ENCODE results near the gene ASS1.

ASS1 gene

GRCh38 chr9:130407916-130408663 lies 36.7 kb upstream of the ASS1 start:
- Histone ChIP-seq H3K36me3 (ENCODE audit: control insufficient read depth, insufficient read depth, low read length) (peaks cover 15% of the 10 kb centered on the region), H3K27ac (ENCODE audit: low read depth, low read length) (no peak overlapping the region), H3K4me3 (ENCODE audit: low read length) (no peak overlapping the region), H3K9ac (ENCODE audit: low read length) (no peak overlapping the region), H3K4me1 (ENCODE audit: control insufficient read depth, insufficient read depth, low read length) (no peaks in the 10 kb centered on the region), H3K27me3 (ENCODE audit: control insufficient read depth, insufficient read depth, low read length) (no peaks in the 10 kb centered on the region)

- Histone ChIP-seq H3K4me1 (ENCODE audit: control insufficient read depth, insufficient read depth, low read length) (no peaks in the 10 kb centered on the region), H3K27me3 (ENCODE audit: control insufficient read depth, insufficient read depth, low read length) (no peaks in the 10 kb centered on the region), H3K36me3 (ENCODE audit: control insufficient read depth, insufficient read depth, low read length) (peaks cover 15% of the 10 kb centered on the region), H3K9ac (ENCODE audit: low read length) (no peak overlapping the region), H3K27ac (ENCODE audit: low read depth, low read length) (no peak overlapping the region), H3K4me3 (ENCODE audit: low read length) (no peak overlapping the region)
Observed at GRCh38 chr9:130408669-130409068, 36.1 kb upstream of the ASS1 start.

GRCh38 chr9:130409246-130409645 lies 35.5 kb upstream of the ASS1 start:
- Histone ChIP-seq H3K9ac (ENCODE audit: low read length) (no peak overlapping the region), H3K27ac (ENCODE audit: low read depth, low read length) (no peak overlapping the region), H3K4me1 (ENCODE audit: control insufficient read depth, insufficient read depth, low read length) (no peaks in the 10 kb centered on the region), H3K4me3 (ENCODE audit: low read length) (no peak overlapping the region), H3K36me3 (ENCODE audit: control insufficient read depth, insufficient read depth, low read length) (peaks cover 15% of the 10 kb centered on the region), H3K27me3 (ENCODE audit: control insufficient read depth, insufficient read depth, low read length) (no peaks in the 10 kb centered on the region)

- H3K4me1 ChIP-seq (ENCODE audit: control insufficient read depth, insufficient read depth, low read length): no peaks in the 10 kb centered on the region
- no peak overlapping the region for H3K4me3 ChIP-seq (ENCODE audit: low read length)
- H3K9ac ChIP-seq (ENCODE audit: low read length): no peak overlapping the region
- peaks cover 6% of the 10 kb centered on the region for H3K36me3 ChIP-seq (ENCODE audit: control insufficient read depth, insufficient read depth, low read length)
- H3K27ac ChIP-seq (ENCODE audit: low read depth, low read length): no peak overlapping the region
- H3K27me3 ChIP-seq (ENCODE audit: control insufficient read depth, insufficient read depth, low read length): no peaks in the 10 kb centered on the region
Observed at GRCh38 chr9:130410443-130410842, 34.3 kb upstream of the ASS1 start.

GRCh38 chr9:130411566-130411915 lies 33.2 kb upstream of the ASS1 start:
- H3K27ac ChIP-seq (ENCODE audit: low read depth, low read length): no peak overlapping the region
- H3K36me3 ChIP-seq (ENCODE audit: control insufficient read depth, insufficient read depth, low read length): peaks cover 3% of the 10 kb centered on the region
- H3K9ac ChIP-seq (ENCODE audit: low read length): no peak overlapping the region
- no peaks in the 10 kb centered on the region for H3K27me3 ChIP-seq (ENCODE audit: control insufficient read depth, insufficient read depth, low read length)
- H3K4me3 ChIP-seq (ENCODE audit: low read length): no peak overlapping the region
- no peaks in the 10 kb centered on the region for H3K4me1 ChIP-seq (ENCODE audit: control insufficient read depth, insufficient read depth, low read length)

- Histone ChIP-seq H3K4me1 (ENCODE audit: control insufficient read depth, insufficient read depth, low read length) (no peaks in the 10 kb centered on the region), H3K36me3 (ENCODE audit: control insufficient read depth, insufficient read depth, low read length) (peaks cover 3% of the 10 kb centered on the region), H3K27ac (ENCODE audit: low read depth, low read length) (no peak overlapping the region), H3K9ac (ENCODE audit: low read length) (no peak overlapping the region), H3K27me3 (ENCODE audit: control insufficient read depth, insufficient read depth, low read length) (no peaks in the 10 kb centered on the region), H3K4me3 (ENCODE audit: low read length) (no peak overlapping the region)
Observed at GRCh38 chr9:130414081-130414731, 30.6 kb upstream of the ASS1 start.

GRCh38 chr9:130414910-130415746 lies 29.6 kb upstream of the ASS1 start:
- H3K9ac ChIP-seq (ENCODE audit: low read length): no peak overlapping the region
- no peaks in the 10 kb centered on the region for H3K27me3 ChIP-seq (ENCODE audit: control insufficient read depth, insufficient read depth, low read length)
- no peak overlapping the region for H3K4me3 ChIP-seq (ENCODE audit: low read length)
- H3K4me1 ChIP-seq (ENCODE audit: control insufficient read depth, insufficient read depth, low read length): no peaks in the 10 kb centered on the region
- peaks cover 4% of the 10 kb centered on the region for H3K36me3 ChIP-seq (ENCODE audit: control insufficient read depth, insufficient read depth, low read length)
- no peak overlapping the region for H3K27ac ChIP-seq (ENCODE audit: low read depth, low read length)

- H3K27ac ChIP-seq (ENCODE audit: low read depth, low read length): no peak overlapping the region
- no peak overlapping the region for H3K4me3 ChIP-seq (ENCODE audit: low read length)
- peaks cover 7% of the 10 kb centered on the region for H3K36me3 ChIP-seq (ENCODE audit: control insufficient read depth, insufficient read depth, low read length)
- H3K4me1 ChIP-seq (ENCODE audit: control insufficient read depth, insufficient read depth, low read length): peaks cover under 1% of the 10 kb centered on the region
- H3K9ac ChIP-seq (ENCODE audit: low read length): no peak overlapping the region
- H3K27me3 ChIP-seq (ENCODE audit: control insufficient read depth, insufficient read depth, low read length): no peaks in the 10 kb centered on the region
Observed at GRCh38 chr9:130417602-130418001, 27.2 kb upstream of the ASS1 start.

GRCh38 chr9:130418776-130419175 lies 26.0 kb upstream of the ASS1 start:
- no peaks in the 10 kb centered on the region for H3K27me3 ChIP-seq (ENCODE audit: control insufficient read depth, insufficient read depth, low read length)
- H3K9ac ChIP-seq (ENCODE audit: low read length): no peak overlapping the region
- no peak overlapping the region for H3K4me3 ChIP-seq (ENCODE audit: low read length)
- H3K27ac ChIP-seq (ENCODE audit: low read depth, low read length): no peak overlapping the region
- H3K4me1 ChIP-seq (ENCODE audit: control insufficient read depth, insufficient read depth, low read length): peaks cover 11% of the 10 kb centered on the region
- H3K36me3 ChIP-seq (ENCODE audit: control insufficient read depth, insufficient read depth, low read length): peaks cover 7% of the 10 kb centered on the region

- Histone ChIP-seq H3K4me3 (ENCODE audit: low read length) (no peak overlapping the region), H3K27ac (ENCODE audit: low read depth, low read length) (no peak overlapping the region), H3K4me1 (ENCODE audit: control insufficient read depth, insufficient read depth, low read length) (peaks cover 11% of the 10 kb centered on the region), H3K36me3 (ENCODE audit: control insufficient read depth, insufficient read depth, low read length) (peaks cover 7% of the 10 kb centered on the region), H3K9ac (ENCODE audit: low read length) (no peak overlapping the region), H3K27me3 (ENCODE audit: control insufficient read depth, insufficient read depth, low read length) (no peaks in the 10 kb centered on the region)
Observed at GRCh38 chr9:130419521-130420035, 25.2 kb upstream of the ASS1 start.

GRCh38 chr9:130421154-130421801 lies 23.5 kb upstream of the ASS1 start:
- H3K4me3 ChIP-seq (ENCODE audit: low read length): no peak overlapping the region
- no peaks in the 10 kb centered on the region for H3K27me3 ChIP-seq (ENCODE audit: control insufficient read depth, insufficient read depth, low read length)
- H3K4me1 ChIP-seq (ENCODE audit: control insufficient read depth, insufficient read depth, low read length): peaks cover 11% of the 10 kb centered on the region
- peak overlapping the region; percentile 14 for H3K27ac ChIP-seq (ENCODE audit: low read depth, low read length)
- no peak overlapping the region for H3K9ac ChIP-seq (ENCODE audit: low read length)
- peaks cover 7% of the 10 kb centered on the region for H3K36me3 ChIP-seq (ENCODE audit: control insufficient read depth, insufficient read depth, low read length)

- Histone ChIP-seq H3K27me3 (ENCODE audit: control insufficient read depth, insufficient read depth, low read length) (no peaks in the 10 kb centered on the region), H3K4me3 (ENCODE audit: low read length) (no peak overlapping the region), H3K36me3 (ENCODE audit: control insufficient read depth, insufficient read depth, low read length) (peaks cover 7% of the 10 kb centered on the region), H3K9ac (ENCODE audit: low read length) (no peak overlapping the region), H3K4me1 (ENCODE audit: control insufficient read depth, insufficient read depth, low read length) (peaks cover 11% of the 10 kb centered on the region), H3K27ac (ENCODE audit: low read depth, low read length) (no peak overlapping the region)
Observed at GRCh38 chr9:130421802-130422276, 22.9 kb upstream of the ASS1 start.
